DND-41 (cell line): ENCODE results near the gene TNMD.

Experiments
- EZH2 ChIP-seq: IDR thresholded peaks from 3 replicates; pipeline ENCODE4 v1.6.1; 2012; ENCODE audit warnings: borderline replicate concordance, low read depth, mild to moderate bottlenecking, moderate library complexity, low read length, inconsistent platforms; ENCODE audit not compliant: severe bottlenecking
- TF ChIP-seq, protein P1 (sequence below): IDR thresholded peaks from 2 replicates; pipeline ENCODE4 v1.5.1; 2012; ENCODE audit warnings: borderline replicate concordance, low read length, moderate library complexity, mild to moderate bottlenecking; ENCODE audit not compliant: poor library complexity, severe bottlenecking; ENCODE audit errors: extremely low read depth

DNA sequence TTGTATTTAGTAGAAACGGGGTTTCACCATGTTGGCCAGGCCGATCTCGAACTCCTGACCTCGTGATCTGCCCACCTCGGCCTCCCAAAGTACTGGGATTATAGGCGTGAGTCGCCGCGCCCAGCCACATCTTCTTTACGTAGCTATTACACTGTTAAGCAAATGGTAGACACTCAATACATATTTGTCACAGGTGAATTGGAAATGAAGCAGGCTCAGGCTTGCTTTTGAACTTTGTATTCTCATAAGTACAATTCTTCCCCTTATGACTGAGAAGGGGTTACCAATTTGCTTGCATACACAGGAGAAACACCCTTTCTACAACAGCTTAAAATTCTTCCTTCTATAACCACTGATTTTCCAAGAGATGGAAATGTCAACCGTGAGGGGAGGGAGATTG is 58.5 kb downstream of the TNMD start:
- TF ChIP-seq, protein P1, sequence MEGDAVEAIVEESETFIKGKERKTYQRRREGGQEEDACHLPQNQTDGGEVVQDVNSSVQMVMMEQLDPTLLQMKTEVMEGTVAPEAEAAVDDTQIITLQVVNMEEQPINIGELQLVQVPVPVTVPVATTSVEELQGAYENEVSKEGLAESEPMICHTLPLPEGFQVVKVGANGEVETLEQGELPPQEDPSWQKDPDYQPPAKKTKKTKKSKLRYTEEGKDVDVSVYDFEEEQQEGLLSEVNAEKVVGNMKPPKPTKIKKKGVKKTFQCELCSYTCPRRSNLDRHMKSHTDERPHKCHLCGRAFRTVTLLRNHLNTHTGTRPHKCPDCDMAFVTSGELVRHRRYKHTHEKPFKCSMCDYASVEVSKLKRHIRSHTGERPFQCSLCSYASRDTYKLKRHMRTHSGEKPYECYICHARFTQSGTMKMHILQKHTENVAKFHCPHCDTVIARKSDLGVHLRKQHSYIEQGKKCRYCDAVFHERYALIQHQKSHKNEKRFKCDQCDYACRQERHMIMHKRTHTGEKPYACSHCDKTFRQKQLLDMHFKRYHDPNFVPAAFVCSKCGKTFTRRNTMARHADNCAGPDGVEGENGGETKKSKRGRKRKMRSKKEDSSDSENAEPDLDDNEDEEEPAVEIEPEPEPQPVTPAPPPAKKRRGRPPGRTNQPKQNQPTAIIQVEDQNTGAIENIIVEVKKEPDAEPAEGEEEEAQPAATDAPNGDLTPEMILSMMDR, result no peak
- TF ChIP-seq EZH2, result no peak
